GM19455 (cell line): ENCODE data around the gene TCERG1L.

Experiments
- ATAC-seq: cut with Tn5 transposase; IDR thresholded peaks from one replicate; pipeline ENCODE4 v1.9.1; 2021; ENCODE audit not compliant: unreplicated experiment

TCERG1L gene

GRCh38 chr10:131230166-131230565 lies 81.4 kb downstream of the TCERG1L start:
- ATAC-seq = no peak

DNA sequence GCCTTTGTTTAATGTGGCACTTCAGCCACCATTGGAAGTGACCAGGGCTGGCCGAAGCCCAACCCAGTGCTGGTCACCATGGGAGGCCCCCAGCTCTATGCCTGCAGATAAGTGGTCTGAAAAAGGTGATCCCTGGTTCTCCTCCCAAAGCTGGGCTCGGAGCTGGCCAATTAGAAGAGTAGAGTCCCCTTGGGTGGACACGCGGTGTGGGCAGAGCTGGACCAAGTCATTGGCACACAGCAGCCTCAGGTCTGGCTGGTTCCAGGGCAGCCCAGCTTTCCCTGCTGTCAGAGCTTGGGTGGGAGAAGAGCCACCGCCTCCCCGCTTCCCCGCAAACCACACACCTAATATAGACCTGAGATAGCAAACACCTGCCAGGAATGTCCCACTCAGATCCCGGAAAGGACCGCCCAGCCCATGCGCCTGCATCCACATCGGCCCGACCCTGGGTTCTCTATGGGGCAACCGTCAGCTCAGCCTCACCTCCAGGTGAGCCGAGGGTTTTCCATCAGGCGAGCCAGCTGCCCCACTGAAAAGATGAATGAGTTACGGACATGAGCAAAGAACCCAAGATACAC lies 84.3 kb downstream of the TCERG1L start:
- no peak for ATAC-seq

GRCh38 chr10:131226446-131227162 lies 84.9 kb downstream of the TCERG1L start:
- ATAC-seq = no peak

- ATAC-seq = no peak
These were observed 87.4 kb downstream of the TCERG1L start for GRCh38 chr10:131224106-131224505.

DNA sequence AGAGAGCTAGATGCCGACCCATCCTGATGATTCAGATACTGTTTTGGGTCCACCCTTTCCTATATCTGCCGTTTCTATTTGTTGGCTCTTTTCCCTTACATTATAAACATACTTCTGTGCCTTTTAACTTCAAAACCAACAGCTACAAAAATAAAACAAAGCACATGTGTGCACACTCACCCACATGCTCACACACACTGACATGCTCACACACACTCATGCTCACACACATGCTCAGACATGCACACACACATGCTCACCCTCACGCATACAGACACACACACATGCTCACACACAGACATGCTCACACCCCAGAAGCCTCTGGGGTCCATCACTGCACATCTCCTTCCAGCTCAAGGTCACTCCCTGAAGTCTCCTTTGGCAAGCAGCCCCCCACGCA lies 88.1 kb downstream of the TCERG1L start:
- no peak for ATAC-seq

GRCh38 chr10:131222986-131223385 lies 88.5 kb downstream of the TCERG1L start:
- no peak for ATAC-seq

GRCh38 chr10:131221632-131222277 lies 89.8 kb downstream of the TCERG1L start:
- ATAC-seq = no peak

- ATAC-seq = no peak
These were observed 90.8 kb downstream of the TCERG1L start for GRCh38 chr10:131220601-131221171.

GRCh38 chr10:131219955-131220489 lies 91.5 kb downstream of the TCERG1L start:
- ATAC-seq = no peak

GRCh38 chr10:131219584-131219886 lies 92.0 kb downstream of the TCERG1L start:
- ATAC-seq = no peak

- no peak for ATAC-seq
These were observed 92.5 kb downstream of the TCERG1L start for GRCh38 chr10:131218811-131219583.

- no peak for ATAC-seq
These were observed 94.8 kb downstream of the TCERG1L start for GRCh38 chr10:131216681-131217230.

DNA sequence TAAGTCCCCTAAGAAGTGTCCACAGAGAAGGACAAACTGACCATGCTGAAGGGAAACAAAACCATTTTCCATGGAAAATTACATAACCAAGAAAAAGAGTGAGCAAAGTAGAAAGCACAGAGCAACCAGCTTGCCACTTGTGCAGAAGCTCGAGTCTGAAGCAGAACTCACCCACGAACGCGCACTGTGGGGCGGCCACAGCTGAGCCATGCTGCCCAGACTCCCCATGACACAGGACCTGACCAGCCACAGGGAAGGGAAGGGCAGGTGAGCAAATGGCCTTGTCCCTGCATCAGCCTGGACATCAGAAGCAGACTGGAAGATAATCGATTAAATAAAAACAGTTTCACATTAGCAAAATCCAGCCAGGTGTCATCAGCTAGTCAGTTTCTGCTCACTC lies 95.7 kb downstream of the TCERG1L start:
- ATAC-seq = no peak

GRCh38 chr10:131214521-131215244 lies 96.8 kb downstream of the TCERG1L start:
- no peak for ATAC-seq

DNA sequence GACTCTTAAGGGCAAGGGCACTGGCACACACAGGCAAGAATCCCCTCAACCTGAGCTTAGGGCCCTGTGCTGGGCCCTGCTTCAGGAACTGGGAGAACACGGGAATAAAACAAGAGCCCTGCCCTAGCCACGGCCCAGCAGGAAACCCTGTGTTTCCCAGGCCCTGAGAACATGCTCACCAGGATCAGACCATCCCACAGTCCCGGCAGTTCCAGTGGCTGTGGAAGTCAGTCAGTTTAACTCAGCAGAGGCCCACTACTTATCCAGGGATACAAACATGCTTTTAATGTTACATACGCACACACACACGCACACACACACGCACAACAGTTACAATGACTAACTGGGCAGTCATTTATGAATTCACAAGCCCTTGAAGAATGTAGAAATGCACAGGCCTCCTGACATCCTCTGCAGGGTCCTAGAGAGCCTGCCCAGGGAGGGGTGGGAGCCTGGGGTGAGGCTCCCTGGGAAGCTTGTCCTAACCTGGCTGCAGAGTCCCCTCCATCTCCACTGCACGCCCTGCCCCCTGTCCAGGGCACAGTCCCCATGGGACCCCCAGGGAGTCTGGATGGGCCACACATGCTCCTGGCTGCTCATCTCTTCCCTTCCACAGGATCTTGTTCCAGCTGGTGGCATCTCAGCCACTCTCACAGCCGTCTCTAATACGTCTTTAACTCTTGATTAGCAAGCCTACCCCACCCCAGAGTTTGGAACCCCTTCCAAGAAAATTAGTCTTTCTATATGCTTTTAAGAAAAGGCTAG lies 97.6 kb downstream of the TCERG1L start:
- ATAC-seq = no peak

DNA sequence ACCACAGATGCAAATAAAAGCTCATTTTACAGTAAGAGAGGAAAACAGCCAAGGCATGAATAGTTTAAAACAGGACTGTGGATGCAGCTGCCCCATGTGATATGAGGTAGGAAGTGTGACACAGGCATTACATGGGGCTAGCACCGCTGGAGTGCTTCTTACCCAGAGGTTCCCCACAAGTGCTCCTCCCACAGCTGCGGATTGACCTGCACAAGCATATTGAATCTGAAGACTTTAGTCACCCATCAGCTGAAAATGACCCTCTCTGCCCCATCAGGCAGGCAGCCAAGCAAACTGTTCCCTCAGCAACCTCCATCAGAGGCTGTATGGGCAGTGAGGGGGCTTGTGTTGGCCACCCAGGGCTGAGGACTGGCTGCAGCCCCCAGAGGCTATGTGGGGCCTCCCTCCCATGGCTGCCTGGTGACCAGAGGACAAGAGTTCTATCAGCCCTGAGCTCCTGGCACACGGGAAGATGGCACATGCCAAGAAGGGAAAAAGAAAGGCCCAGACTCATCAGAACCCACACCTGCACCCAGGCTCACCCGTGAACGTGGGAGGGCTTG lies 98.7 kb downstream of the TCERG1L start:
- ATAC-seq = no peak

DNA sequence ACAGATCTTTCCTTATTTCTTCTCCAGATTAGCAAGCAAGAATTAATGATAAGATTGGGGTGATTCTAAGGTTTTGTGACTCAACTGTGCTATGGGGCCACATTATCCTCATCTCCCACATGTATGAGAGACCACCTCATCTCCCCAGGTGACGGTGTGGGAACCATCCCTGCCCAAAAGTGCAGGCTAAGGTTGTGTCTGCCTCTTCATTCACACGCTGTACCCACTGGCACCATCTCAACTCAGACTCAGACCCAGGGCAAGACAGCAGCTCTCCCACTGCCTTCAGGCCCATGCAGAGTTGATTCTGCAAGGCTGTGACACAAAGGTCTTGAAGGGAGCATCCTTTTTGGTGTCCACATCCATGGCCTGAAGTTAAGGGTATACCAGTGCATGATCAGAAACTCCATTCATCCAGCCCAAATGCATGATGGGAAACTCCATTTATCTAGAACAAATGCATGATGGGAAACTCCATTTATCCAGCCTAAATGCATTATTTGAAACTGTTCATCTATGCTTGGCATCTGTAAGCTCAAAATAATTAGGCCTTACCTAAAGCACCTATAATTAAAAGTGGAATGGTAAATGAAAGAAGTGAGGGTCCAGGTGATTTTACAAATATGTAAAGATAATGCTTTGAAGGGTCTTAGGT lies 99.4 kb downstream of the TCERG1L start:
- no peak for ATAC-seq

- ATAC-seq = no peak
These were observed 100.0 kb downstream of the TCERG1L start for GRCh38 chr10:131211559-131211958.

DNA sequence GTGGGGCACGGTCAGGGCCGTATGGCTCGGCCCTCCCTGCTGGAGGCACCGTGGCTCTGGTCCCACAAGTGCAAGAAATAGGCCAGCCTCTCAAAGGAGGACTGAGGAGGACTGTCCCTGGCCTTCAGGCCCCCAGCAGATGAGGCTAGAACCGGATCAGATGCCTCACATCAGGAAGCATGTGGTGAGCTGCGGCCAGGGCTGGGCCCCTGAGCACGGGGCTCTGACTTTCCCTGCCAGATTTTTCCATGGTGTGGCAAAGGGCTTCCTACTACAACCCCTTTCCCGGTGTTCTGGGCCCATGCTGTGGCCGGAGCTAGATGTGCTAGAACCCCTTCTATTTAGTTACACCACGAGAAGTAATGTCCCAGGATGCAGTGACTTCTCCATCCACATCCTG lies 100.4 kb downstream of the TCERG1L start:
- no peak for ATAC-seq
